SK-N-SH (cell line): ENCODE data around the gene GLRA1. TPM values are rescaled to one million over a fixed set of nuclear protein-coding genes. Genes with fewer than 3 reads are reported as not detected.

Experiments used
- CTCF ChIA-PET: fragments of 300-600, 350-600 bp; formaldehyde crosslinking; extraction: SDS; loops from one replicate; lab custom pipeline; 2021; lab: Yijun Ruan, JAX
- POLR2A ChIA-PET: fragments of 350-600 bp; sonication (Branson Sonifier 250); formaldehyde crosslinking; extraction: SDS; loops from one replicate; lab custom pipeline; 2020; ENCODE audit warnings: antibody characterized with exemption, inconsistent platforms; lab: Yijun Ruan, JAX
- DNase-seq: peaks from one replicate; pipeline ENCODE4 v3.0.0; 2012
- H2AFZ ChIP-seq: fragments of 200-600 bp; sonication (generic); 2 replicates; pipeline ENCODE4 v1.8.1; 2016; ENCODE audit warnings: antibody characterized with exemption, mild to moderate bottlenecking, low read depth
- H3F3A ChIP-seq: fragments of 200-600 bp; sonication (generic); replicated peaks from 2 replicates; pipeline ENCODE3; 2016; ENCODE audit warnings: antibody characterized with exemption, mild to moderate bottlenecking; ENCODE audit not compliant: insufficient read depth
- H3K27ac ChIP-seq, 2 experiments: fragments of 200-500 bp in 1 of 2; fragments of 200-600 bp in 1 of 2; sonication (Bioruptor generic) in 1 of 2; sonication (generic), shearing (Covaris generic) in 1 of 2; 2 replicates each; pipeline versions ENCODE4 v1.5.1 to v1.6.1; 2014 to 2016; ENCODE audit warnings: low read depth in 2 of 2, inconsistent platforms in 1 of 2, low read length in 1 of 2, mild to moderate bottlenecking in 1 of 2, mixed read lengths in 1 of 2
- H3K27me3 ChIP-seq: fragments of 200-600 bp; sonication (generic), shearing (Covaris generic); 2 replicates; pipeline ENCODE4 v1.6.1; 2016; ENCODE audit warnings: mixed run types; ENCODE audit not compliant: insufficient read depth
- H3K36me3 ChIP-seq, 2 experiments: fragments of 200-500 bp in 1 of 2; fragments of 200-600 bp in 1 of 2; sonication (Bioruptor generic) in 1 of 2; sonication (generic) in 1 of 2; replicated peaks in 1 of 2; 2 replicates each; pipeline versions ENCODE3 to v1.5.1; 2014 to 2016; ENCODE audit warnings: low read length in 1 of 2, mild to moderate bottlenecking in 1 of 2; ENCODE audit not compliant: insufficient read depth in 2 of 2, control insufficient read depth in 1 of 2
- H3K4me1 ChIP-seq, 2 experiments: fragments of 200-500 bp in 1 of 2; fragments of 200-600 bp in 1 of 2; sonication (Bioruptor generic) in 1 of 2; sonication (generic), shearing (Covaris generic) in 1 of 2; 2 replicates each; pipeline versions ENCODE4 v1.5.1 to v1.6.1; 2014 to 2016; ENCODE audit warnings: low read depth in 1 of 2, low read length in 1 of 2, mixed run types in 1 of 2; ENCODE audit not compliant: insufficient read depth in 2 of 2, control insufficient read depth in 1 of 2
- H3K4me2 ChIP-seq: fragments of 200-600 bp; sonication (generic), shearing (Covaris generic); 2 replicates; pipeline ENCODE4 v1.6.1; 2017; ENCODE audit warnings: mixed run types
- H3K4me3 ChIP-seq, 2 experiments: fragments of 200-500 bp in 1 of 2; fragments of 200-600 bp in 1 of 2; sonication (Bioruptor generic) in 1 of 2; sonication (generic), shearing (Covaris generic) in 1 of 2; 2 replicates each; pipeline versions ENCODE4 v1.5.1 to v1.8.1; 2014 to 2016; ENCODE audit warnings: low read depth in 2 of 2, inconsistent platforms in 1 of 2, low read length in 1 of 2, mild to moderate bottlenecking in 1 of 2, mixed read lengths in 1 of 2, moderate library complexity in 1 of 2
- H3K79me2 ChIP-seq: fragments of 200-600 bp; sonication (generic); 2 replicates; pipeline ENCODE4 v1.8.1; 2017; ENCODE audit warnings: mild to moderate bottlenecking; ENCODE audit not compliant: insufficient read depth
- H3K9ac ChIP-seq: fragments of 200-600 bp; sonication (generic); 2 replicates; pipeline ENCODE4 v1.6.1; 2017; ENCODE audit warnings: mixed run types
- H3K9me2 ChIP-seq: fragments of 200-600 bp; sonication (generic); 2 replicates; pipeline ENCODE4 v1.6.1; 2017; ENCODE audit warnings: mixed run types
- H3K9me3 ChIP-seq: fragments of 200-600 bp; sonication (generic); 2 replicates; pipeline ENCODE4 v1.6.1; 2017; ENCODE audit warnings: mixed run types, mild to moderate bottlenecking, moderate library complexity
- H4K20me1 ChIP-seq: fragments of 200-600 bp; sonication (generic); 2 replicates; pipeline ENCODE4 v1.6.1; 2017; ENCODE audit warnings: mild to moderate bottlenecking, mixed run types; ENCODE audit not compliant: insufficient read depth
- CTCF ChIP-seq: fragments of 200-600 bp; sonication (generic); IDR thresholded peaks from 2 replicates; pipeline ENCODE4 v1.6.1; 2017; ENCODE audit warnings: antibody characterized with exemption, mild to moderate bottlenecking, moderate library complexity
- EP300 ChIP-seq, 2 experiments: IDR thresholded peaks; 2 replicates each; pipeline versions ENCODE4 v1.4.0 to v1.6.1; 2012; ENCODE audit warnings: borderline replicate concordance in 1 of 2, low read depth in 1 of 2, low read length in 1 of 2
- FOXJ3 ChIP-seq: sonication (generic); formaldehyde crosslinking; IDR thresholded peaks from 2 replicates; pipeline ENCODE4 v1.5.1; 2020; ENCODE audit warnings: mild to moderate bottlenecking, missing genetic modification reagents
- GATA2 ChIP-seq: sonication (generic); formaldehyde crosslinking; IDR thresholded peaks from 2 replicates; pipeline ENCODE4 v1.5.0; 2020; ENCODE audit warnings: mild to moderate bottlenecking, missing genetic modification reagents
- MAX ChIP-seq: IDR thresholded peaks from 2 replicates; pipeline ENCODE4 v1.4.0; 2012; ENCODE audit warnings: low read depth
- NFIC ChIP-seq: IDR thresholded peaks from 2 replicates; pipeline ENCODE4 v1.4.0; 2012; ENCODE audit warnings: borderline replicate concordance
- NRF1 ChIP-seq: IDR thresholded peaks from 2 replicates; pipeline ENCODE4 v1.6.1; 2012; ENCODE audit warnings: low read depth, mild to moderate bottlenecking, low read length
- RCOR1 ChIP-seq: fragments of 150-350 bp; IDR thresholded peaks from 2 replicates; pipeline ENCODE4 v1.6.1; 2017; ENCODE audit warnings: antibody characterized with exemption, low read length
- RXRA ChIP-seq: IDR thresholded peaks from 2 replicates; pipeline ENCODE4 v1.4.0; 2012; ENCODE audit warnings: low read depth, mild to moderate bottlenecking, borderline replicate concordance
- TCF12 ChIP-seq: IDR thresholded peaks from 2 replicates; pipeline ENCODE4 v1.4.0; 2012
- TEAD4 ChIP-seq: IDR thresholded peaks from 2 replicates; pipeline ENCODE4 v1.4.0; 2012; ENCODE audit warnings: mild to moderate bottlenecking, borderline replicate concordance; ENCODE audit not compliant: insufficient read depth
- USF1 ChIP-seq: IDR thresholded peaks from 2 replicates; pipeline ENCODE4 v1.4.0; 2012; ENCODE audit warnings: low read depth, borderline replicate concordance
- YY1 ChIP-seq: IDR thresholded peaks from 2 replicates; pipeline ENCODE4 v1.4.0; 2012; ENCODE audit warnings: low read depth, mild to moderate bottlenecking
- WGBS: methylation state at CpG from one replicate; pipeline ENCODE4 v1.1.6; 2017; ENCODE audit warnings: low lambda C conversion rate; 5-methylcytosine and 5-hydroxymethylcytosine counted together
- polyA plus RNA-seq, 3 experiments: library from polyadenylated mRNA; depleted of rRNA; stranded (reverse); fragments of >200 nt; gene quantifications; 2 replicates each; pipeline ENCODE4 v1.2.3, GENCODE V29; 2012

The GLRA1 gene
- polyA plus RNA-seq, 1 of the 3 experiments (the other 2 are of a cell fraction): not detected

DNA sequence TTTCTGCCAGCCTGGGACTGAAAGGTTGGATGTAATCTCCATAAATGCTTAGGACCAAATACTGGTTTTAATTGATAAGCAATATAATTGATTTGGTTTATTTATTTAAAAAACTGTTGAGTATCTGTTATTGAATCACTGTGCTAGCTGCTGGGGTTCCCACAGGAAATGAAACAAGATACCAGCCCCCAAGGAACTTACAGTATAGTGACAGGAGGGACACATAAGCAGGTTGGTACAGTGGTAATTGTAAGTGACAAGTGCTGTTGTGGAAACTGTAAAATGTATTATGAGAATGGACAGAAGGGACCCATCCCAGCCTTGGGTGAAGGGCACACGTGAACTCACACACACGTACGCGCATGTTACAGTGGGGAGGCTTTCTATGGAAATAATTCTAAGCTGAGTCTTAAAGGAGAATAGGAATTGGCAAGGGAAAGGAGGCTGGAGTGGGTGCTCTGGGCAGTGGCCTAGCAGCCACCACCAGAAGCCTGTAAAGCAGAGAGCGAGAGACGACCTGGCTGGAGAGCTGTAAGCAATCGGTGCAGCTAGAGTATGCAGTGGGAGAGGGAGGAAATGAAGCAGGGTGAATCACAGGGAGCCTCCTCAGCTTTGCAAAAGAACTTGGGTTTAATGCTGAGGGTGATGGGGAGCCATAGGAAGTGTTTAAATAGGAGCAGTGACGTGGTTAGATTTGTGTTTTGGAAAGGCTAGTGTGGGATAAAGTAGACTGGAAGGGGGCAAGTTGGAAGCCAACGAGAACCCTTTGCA is 39.3 kb downstream of the GLRA1 start (continued):
- TF ChIP-seq USF1 (no peak), NFIC (no peak), NRF1 (no peak), RCOR1 (no peak), FOXJ3 (CRISPR knock-in tag) (no peak), YY1 (no peak)

GRCh38 chr5:151881621-151882225 is 42.9 kb downstream of the GLRA1 start:
- CTCF ChIA-PET: no interaction called here
- TF ChIP-seq CTCF: no peak
- TF ChIP-seq TEAD4: no peak
- TF ChIP-seq RXRA: no peak
- no peak for TF ChIP-seq EP300 (IDR thresholded peaks at IDR 0.05; ENCODE audit: borderline replicate concordance in 1 of 2, low read depth in 1 of 2, low read length in 1 of 2)
- no peak for TF ChIP-seq NRF1
- TF ChIP-seq GATA2 (CRISPR knock-in tag): no peak
- no peak for TF ChIP-seq YY1
- TF ChIP-seq TCF12: no peak
- no peak for TF ChIP-seq MAX
- H3K4me3 ChIP-seq: no peak overlapping the region

More at GRCh38 chr5:151881621-151882225, 42.9 kb downstream of the GLRA1 start:
- Histone ChIP-seq H3K9me2 (no peaks in the 10 kb centered on the region), H3K4me2 (no peak overlapping the region), H3K4me1 (no peaks in the 10 kb centered on the region), H4K20me1 (no peaks in the 10 kb centered on the region), H3F3A (no peaks in the 10 kb centered on the region), H3K36me3 (no peaks in the 10 kb centered on the region), H3K9ac (no peak overlapping the region), H3K27ac (no peak overlapping the region), H2AFZ (no peak overlapping the region), H3K79me2 (no peaks in the 10 kb centered on the region), H3K9me3 (no peaks in the 10 kb centered on the region), H3K27me3 (no peaks in the 10 kb centered on the region)
- 24% methylated on average over 2 of the region's 2 CpGs for WGBS
- no peak for DNase-seq
- POLR2A ChIA-PET: no interaction called here
